NCI-H1105 treated with DMSO at 0.1 percent for 48 hours (cell line): ENCODE results near the gene TBC1D22A.

Source experiments
- DNase-seq: peaks from one replicate; lab custom pipeline; 2025; lab: John Stamatoyannopoulos, UW

Gene TBC1D22A

DNA sequence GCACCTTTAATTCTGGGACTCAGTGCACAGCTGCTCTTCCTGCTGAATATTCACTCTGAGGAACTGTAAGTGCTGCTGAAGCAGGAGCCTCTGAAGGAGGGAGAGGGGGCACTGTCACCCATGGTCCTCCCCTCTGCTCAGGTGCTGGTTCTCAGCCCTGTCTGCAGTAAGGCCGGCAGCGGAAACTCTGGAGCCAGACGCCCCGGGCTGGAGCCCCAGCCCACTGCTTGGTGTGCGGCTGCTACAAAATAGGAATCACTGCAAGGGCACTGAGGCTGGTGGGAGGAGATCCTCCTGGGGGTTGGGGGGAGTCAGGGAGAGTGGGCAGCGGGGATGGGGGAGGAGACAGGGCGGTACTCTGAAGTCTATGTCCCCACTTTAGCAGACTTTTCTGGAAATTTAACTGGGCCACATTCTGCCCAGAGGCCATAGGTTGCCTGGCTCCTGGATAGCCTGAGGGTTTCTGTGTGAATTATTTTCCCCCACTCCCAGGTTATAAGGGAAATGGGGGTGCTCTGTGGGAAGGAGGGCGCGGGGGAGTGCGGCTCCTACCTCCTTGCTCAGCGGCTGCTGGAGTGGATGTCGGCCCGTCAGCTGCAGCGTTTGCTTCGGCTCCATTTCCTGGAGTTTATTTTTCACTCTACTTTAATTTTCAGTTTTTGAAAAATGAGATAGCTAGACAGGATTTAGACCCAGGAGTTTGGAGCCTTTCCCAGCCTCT lies 33.6 kb downstream of the TBC1D22A start:
- DNase-seq, result no peak

DNA sequence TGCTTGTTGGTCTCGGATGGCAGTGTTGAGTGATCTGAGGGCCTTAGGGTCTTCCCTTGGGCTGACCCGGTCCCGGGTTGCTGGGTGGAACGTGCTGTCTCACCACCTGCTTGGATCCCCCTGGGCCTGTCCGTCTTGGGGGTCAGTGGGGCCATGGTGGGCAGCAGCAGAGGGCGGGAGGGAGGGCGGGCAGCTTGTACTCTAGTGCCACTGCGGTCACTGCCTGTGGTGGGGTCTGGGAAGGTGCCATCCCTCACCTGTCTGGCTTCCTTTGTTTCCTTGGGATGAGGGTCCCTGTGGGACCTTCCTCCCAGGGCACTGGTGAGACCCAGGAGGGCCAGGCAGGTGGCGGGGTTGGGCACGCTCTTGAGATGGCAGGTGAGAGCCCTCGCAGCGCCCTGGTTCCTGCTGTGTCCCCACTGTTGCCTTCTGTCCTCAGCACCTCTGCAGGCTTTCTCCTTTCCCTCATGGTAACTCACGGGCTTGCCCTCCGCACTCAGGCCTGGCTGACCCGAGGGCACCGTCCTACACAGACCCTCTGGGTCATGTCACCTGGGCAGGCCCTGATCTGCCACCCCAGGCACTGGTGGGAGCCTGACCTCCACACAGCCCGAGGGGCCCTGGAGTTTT lies 34.2 kb downstream of the TBC1D22A start:
- DNase-seq, result no peak

DNA sequence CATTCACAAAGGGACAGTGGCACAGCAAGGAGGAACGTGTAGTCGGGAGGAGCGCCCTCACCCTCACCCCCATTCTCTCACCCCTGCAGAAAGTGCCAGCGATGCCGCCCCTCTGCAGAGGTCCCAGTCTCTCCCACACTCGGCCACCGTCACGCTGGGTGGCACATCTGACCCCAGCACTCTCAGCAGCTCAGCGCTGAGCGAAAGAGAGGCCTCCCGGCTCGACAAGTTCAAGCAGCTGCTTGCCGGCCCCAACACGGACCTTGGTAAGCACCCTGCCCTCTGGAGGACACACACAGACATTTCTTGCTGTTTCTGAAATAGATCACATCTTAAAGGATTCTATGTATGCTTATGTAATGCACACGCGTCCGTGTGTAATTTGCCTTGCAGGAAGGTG lies 34.9 kb downstream of the TBC1D22A start:
- peak; percentile 5 for DNase-seq

DNA sequence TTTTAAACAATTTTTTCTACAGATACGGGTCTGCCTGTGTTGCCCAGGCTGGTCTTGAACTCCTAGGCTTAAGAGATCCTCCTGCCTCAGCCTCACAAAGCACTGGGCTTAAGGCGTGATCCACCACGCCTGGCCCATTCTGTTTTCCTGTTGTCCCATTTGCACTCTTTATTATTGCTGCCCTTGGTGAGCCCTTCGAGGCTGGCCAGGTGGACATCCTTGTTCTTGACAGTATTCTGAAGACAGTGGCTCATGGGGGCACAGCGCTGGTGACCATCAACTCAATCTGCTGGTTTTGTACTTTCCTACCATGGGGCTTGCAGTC lies 35.6 kb downstream of the TBC1D22A start:
- no peak for DNase-seq

GRCh38 chr22:46798366-46799350 lies 36.2 kb downstream of the TBC1D22A start:
- peak; percentile 52 for DNase-seq

DNA sequence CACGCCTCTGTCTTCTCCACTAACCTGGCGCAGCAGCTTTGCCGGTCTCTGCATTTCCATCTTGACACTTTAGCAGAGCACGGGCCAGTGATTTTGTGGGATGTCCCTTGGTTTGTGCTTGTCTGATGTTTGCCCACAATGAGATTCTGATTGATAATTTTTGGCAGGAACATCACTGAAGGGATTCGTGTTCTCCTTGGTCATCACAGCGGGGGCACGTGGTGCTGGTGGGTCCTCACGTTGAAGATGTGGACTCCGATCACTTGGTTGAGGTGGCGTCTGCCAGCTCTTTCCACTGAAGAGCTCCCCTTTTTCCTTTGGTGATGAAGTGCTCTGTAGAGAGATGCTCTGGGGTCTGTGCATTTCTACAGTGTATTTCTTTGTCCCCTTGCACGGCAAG lies 37.2 kb downstream of the TBC1D22A start:
- DNase-seq, result no peak

GRCh38 chr22:46800102-46800857 lies 37.8 kb downstream of the TBC1D22A start:
- DNase-seq, result no peak

DNA sequence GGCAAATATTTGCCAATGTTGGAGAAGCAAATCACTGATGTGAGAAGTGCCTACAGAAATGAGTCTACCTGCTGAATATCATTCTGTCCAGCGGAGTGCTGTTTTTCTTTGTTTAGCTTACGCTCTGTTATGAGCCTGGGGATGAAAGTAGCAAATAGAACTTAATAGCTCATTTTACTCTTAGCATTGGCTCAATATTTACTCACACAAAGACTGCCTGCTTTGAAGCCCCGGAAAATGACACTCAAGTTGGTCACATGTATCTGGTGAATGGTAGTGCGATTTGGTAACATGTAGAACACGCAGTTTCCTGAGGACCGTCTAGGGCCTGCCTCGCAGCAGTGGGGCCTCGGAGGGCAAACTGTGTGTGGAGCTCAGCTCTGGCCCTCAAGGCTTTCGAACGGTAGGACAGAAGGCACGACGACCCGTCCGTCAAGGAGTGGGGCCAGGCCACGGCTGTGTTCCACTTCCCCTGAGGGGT lies 38.9 kb downstream of the TBC1D22A start:
- DNase-seq, result no peak

DNA sequence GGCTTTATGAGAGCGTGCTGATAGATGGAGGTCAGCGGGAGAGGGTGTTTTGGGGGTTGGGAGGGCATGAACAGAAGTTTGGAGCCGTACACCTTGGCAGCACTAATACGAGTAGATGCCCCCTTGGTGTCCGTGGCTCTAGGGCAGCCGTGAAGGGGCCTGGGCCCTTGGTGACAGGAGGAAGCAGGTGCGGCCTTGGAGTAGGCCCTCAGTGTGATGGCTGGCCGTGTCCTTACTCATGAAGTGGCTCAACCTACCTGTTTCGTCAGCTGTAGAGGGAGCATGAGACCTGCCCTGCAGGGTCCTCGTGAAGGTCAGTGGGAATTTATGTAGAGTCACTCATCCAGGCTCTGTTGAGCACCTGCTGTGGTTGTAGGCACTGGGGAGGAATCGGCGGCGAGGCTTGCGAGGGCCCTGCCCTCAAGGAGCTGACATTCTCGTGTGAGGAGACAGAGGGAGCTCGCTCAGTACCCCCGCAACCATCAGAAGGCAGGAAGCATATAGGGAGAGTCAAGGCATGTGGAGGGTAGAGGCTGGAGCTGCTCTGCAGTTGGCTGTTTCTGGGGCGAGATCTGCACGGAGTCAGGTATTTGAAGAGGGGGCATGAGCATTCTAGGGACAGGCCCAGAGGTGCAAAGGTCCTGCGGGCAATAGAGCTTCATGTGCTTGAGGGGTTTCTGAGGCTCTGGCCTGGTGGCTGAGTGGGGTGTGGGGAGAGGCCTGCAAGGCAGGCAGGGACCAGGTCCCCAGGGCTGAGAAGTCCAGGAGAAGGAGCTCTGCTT lies 39.6 kb downstream of the TBC1D22A start:
- no peak for DNase-seq

GRCh38 chr22:46802608-46803027 lies 40.2 kb downstream of the TBC1D22A start:
- DNase-seq, result no peak

DNA sequence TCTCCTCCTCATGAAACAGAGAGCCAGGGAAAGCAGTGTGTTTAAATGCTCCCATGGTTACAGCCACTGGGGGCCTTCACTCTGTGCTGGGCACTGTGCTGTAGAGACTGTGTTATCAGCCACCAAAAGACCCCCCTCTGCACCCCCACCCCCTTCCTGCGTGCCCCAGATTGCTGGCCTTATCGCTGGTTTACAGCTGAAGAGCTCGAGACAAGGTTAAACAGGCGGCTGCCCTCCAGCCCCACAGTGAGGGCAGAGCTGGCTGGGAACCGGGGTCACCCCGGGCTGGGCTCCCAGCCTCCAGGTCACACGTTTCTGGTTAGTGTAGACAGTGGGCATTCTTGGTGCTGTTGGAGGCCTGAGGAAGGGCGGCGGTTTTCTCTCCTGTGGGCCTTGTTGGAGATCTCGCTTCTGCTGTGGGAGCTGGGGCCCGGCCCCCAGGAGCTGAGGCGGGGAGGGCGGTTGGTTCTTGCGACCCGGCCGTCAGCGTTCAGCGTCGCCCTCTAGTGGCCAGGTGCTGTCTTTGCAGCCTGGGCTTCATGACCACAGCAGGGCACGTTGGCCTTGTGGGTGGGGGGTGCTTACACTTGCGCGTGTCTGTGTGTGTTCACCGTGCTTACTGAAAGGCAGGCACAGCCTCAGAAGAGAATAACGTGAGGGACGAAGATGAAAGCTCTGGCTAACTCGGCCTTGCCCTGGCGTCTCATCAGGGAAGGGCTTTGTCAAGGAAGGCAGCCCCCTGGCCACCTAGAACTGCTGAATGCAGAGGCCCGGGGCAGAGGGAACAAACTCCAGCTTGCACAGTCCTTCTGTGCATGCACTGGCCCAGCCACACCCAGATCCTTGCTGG lies 40.8 kb downstream of the TBC1D22A start:
- DNase-seq, result peak; percentile 12

- no peak for DNase-seq
Observed at GRCh38 chr22:46803936-46804335, 41.5 kb downstream of the TBC1D22A start.

GRCh38 chr22:46806794-46807193 lies 44.3 kb downstream of the TBC1D22A start:
- no peak for DNase-seq

GRCh38 chr22:46807458-46807857 lies 45.0 kb downstream of the TBC1D22A start:
- no peak for DNase-seq

DNA sequence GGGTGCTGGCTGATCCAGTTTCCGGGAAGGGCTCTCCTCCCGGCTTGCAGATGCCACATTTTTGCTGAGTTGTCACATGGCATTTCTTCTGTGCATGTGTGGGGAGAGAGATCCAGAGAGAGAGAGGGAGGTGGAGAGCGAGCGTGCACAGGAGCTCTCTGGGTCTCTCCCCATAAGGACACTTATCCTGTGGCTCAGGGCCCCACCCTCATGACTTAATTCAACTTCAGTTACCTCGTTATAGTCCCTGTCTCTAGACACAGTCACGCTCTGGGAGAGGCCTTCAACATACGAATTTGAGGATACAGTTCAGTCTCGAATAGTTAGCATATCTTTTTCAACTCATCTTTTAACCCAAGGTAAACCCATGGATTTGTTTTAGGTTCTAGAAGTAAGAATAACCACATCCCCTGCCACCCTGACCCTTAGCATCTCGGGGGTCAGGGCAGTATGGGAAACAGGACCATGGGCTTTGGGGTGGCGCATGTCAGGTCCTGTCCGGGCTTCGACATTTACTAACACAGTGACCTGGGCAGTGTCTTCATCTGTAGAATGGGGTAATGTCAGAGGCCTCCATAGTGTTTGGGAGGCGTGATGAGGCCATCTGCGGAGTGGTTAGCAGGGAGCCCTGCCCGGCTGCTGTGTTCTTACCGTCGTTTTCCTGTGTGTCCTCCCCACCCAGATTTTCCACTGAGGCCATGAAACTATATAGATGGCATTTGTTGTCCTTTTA lies 46.9 kb downstream of the TBC1D22A start:
- DNase-seq, result no peak

DNA sequence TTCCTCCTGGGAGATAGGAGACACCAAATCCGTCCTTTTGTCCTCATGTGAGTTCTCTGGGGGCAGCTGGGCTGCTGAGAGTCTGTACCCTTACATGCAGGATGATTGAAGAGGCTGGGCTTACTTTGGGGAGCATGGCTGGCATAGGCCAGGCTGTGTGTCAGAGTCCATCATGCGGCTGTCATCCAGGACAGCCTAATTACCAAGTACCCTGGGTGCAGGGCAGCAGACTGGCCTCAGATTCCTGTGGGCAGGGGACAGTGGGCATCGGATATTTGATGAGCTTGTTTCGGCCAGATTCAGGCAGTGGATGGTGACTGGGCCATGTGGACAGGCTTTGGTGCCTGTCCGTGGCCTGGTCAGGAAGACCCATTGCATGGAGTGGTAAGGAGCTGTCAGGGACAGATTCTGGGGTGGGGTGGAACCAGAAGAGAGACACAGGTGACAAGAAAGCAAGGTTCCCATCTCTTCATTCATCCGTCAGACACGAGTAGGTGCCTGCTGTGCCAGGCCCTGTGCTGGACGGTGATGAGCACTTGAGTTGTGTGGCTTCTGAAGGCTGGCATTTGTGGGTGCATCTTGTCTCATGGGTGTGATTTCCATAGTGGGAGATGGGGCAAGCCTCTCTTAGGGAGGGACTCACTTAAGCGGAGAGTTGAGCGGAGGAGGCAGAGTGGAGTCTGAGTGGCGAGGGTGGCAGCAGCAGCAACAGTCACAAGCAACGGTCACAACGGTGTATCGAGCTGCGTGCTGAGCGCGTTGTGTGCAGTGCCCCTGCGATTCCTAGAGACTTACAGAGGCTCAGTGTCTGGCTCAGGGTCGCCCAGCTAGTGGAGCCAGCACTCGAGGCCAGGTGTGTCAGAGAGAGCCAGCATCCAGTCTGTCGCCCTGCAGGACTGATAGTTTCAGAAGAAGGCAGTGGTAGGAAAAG lies 48.7 kb downstream of the TBC1D22A start:
- DNase-seq, result no peak

GRCh38 chr22:46812034-46812605 lies 49.7 kb downstream of the TBC1D22A start:
- DNase-seq, result no peak

GRCh38 chr22:46812788-46813187 lies 50.3 kb downstream of the TBC1D22A start:
- DNase-seq, result no peak
